ENCODE results near the gene GFOD2. TPM values are rescaled to one million over a fixed set of nuclear protein-coding genes. Genes with fewer than 3 reads are reported as not detected.
A peak's percentile ranks its signal among the peaks of the same experiment; 100 is the strongest.

The GFOD2 gene
- total and polyA plus RNA-seq, 2 of the 13 experiments (the other 11 are each of a cell fraction or from before 2014, with no cell fraction given) = 11.1 to 17.2 TPM

DNA sequence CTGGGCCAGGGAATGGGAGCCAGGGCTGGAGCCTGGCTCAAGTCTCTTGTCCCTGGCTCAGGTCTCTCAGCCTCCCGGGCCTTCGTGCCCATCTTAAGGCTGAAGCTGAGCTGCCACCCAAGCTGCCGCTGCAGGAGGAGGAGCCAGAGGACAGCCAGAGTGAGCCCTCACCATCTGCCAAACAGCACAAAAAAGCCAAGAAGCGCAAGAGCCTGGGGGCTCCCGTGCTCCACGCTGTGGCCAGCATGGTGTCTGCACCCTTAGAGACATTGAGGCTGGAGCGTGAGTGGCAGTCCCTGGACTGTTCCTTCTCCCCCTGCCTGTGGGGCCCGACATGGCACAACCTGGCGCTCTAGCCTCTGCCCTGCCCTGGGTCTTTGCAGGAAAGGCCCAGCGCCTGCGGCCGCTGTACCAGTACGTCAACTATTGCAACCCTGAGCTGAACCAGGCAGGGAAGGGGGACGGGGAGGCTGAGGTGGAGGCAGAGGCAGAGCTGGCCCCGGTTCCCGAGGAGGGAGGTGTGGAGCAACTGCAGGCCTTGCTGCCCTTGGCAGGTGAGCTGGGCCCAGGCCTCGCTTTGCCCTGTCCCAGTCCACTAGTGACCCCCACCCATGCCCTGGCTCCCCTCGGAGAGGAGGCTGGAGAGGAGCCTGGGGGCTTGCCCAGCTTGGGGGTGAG is 51.2 kb downstream of the GFOD2 start (continued):
- TF ChIP-seq KLF15 (CRISPR knock-in tag; IDR thresholded peaks at IDR 0.05; ENCODE audit: borderline replicate concordance) = no peak
- no peak for TF ChIP-seq TBP (CRISPR knock-in tag; IDR thresholded peaks at IDR 0.05)
- TF ChIP-seq, protein P1, sequence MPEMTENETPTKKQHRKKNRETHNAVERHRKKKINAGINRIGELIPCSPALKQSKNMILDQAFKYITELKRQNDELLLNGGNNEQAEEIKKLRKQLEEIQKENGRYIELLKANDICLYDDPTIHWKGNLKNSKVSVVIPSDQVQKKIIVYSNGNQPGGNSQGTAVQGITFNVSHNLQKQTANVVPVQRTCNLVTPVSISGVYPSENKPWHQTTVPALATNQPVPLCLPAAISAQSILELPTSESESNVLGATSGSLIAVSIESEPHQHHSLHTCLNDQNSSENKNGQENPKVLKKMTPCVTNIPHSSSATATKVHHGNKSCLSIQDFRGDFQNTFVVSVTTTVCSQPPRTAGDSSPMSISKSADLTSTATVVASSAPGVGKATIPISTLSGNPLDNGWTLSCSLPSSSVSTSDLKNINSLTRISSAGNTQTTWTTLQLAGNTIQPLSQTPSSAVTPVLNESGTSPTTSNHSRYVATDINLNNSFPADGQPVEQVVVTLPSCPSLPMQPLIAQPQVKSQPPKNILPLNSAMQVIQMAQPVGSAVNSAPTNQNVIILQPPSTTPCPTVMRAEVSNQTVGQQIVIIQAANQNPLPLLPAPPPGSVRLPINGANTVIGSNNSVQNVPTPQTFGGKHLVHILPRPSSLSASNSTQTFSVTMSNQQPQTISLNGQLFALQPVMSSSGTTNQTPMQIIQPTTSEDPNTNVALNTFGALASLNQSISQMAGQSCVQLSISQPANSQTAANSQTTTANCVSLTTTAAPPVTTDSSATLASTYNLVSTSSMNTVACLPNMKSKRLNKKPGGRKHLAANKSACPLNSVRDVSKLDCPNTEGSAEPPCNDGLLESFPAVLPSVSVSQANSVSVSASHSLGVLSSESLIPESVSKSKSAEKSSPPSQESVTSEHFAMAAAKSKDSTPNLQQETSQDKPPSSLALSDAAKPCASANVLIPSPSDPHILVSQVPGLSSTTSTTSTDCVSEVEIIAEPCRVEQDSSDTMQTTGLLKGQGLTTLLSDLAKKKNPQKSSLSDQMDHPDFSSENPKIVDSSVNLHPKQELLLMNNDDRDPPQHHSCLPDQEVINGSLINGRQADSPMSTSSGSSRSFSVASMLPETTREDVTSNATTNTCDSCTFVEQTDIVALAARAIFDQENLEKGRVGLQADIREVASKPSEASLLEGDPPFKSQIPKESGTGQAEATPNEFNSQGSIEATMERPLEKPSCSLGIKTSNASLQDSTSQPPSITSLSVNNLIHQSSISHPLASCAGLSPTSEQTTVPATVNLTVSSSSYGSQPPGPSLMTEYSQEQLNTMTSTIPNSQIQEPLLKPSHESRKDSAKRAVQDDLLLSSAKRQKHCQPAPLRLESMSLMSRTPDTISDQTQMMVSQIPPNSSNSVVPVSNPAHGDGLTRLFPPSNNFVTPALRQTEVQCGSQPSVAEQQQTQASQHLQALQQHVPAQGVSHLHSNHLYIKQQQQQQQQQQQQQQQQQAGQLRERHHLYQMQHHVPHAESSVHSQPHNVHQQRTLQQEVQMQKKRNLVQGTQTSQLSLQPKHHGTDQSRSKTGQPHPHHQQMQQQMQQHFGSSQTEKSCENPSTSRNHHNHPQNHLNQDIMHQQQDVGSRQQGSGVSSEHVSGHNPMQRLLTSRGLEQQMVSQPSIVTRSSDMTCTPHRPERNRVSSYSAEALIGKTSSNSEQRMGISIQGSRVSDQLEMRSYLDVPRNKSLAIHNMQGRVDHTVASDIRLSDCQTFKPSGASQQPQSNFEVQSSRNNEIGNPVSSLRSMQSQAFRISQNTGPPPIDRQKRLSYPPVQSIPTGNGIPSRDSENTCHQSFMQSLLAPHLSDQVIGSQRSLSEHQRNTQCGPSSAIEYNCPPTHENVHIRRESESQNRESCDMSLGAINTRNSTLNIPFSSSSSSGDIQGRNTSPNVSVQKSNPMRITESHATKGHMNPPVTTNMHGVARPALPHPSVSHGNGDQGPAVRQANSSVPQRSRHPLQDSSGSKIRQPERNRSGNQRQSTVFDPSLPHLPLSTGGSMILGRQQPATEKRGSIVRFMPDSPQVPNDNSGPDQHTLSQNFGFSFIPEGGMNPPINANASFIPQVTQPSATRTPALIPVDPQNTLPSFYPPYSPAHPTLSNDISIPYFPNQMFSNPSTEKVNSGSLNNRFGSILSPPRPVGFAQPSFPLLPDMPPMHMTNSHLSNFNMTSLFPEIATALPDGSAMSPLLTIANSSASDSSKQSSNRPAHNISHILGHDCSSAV (CRISPR knock-in tag; IDR thresholded peaks at IDR 0.05; ENCODE audit: borderline replicate concordance) = no peak
- no peak for TF ChIP-seq HNRNPH1 (optimal IDR thresholded peaks at IDR 0.05; ENCODE audit: low read depth, low read length)
- TF ChIP-seq HNF1A (IDR thresholded peaks at IDR 0.05; ENCODE audit: low read depth) = no peak
- peak; percentile 68 for TF ChIP-seq HNF1A (CRISPR knock-in tag; IDR thresholded peaks at IDR 0.05; ENCODE audit: borderline replicate concordance)
- TF ChIP-seq SPEN (CRISPR knock-in tag; IDR thresholded peaks at IDR 0.05; ENCODE audit: low read depth) = peak; percentile 59; the same call in 1 of the 2 replicates
- TF ChIP-seq SIN3A (IDR thresholded peaks at IDR 0.05; ENCODE audit: borderline replicate concordance, low read depth, low read length) = peak; percentile 85; the same call in 1 of the 2 replicates
- TF ChIP-seq ZNF609 (CRISPR knock-in tag; IDR thresholded peaks at IDR 0.05; ENCODE audit: borderline replicate concordance) = 0 out of 2 replicates have a peak, but pooled peaks have one; percentile 44
- TF ChIP-seq NFRKB (IDR thresholded peaks at IDR 0.05) = no peak
- TF ChIP-seq XRCC5 (optimal IDR thresholded peaks at IDR 0.05; ENCODE audit: low read length) = peak; percentile 99
- no peak for TF ChIP-seq HOXD1 (CRISPR knock-in tag; IDR thresholded peaks at IDR 0.05)
